IMR-90 (cell line): ENCODE results near the gene DAB1. TPM values are rescaled to one million over a fixed set of nuclear protein-coding genes. Genes with fewer than 3 reads are reported as not detected.
A peak's percentile ranks its signal among the peaks of the same experiment; 100 is the strongest.

Experiments used
- ATAC-seq: fragments of 200-7000 bp; cut with Tn5 transposase; 2 replicates; pipeline ENCODE4 v1.9.1; 2020; ENCODE audit warnings: low read depth, mild to moderate bottlenecking, moderate library complexity
- BruUV-seq: library from RNA; stranded (reverse); fragments of 400-500 nt; replicated peaks from 2 replicates; lab custom pipeline; 2021; lab: Mats Ljungman, UMichigan
- CTCF ChIA-PET: fragments of 300-600 bp; formaldehyde crosslinking; extraction: SDS; loops from one replicate; lab custom pipeline; 2021; ENCODE audit warnings: antibody characterized with exemption; lab: Yijun Ruan, JAX
- POLR2A ChIA-PET: fragments of 300-600 bp; sonication (Branson Sonifier 250); formaldehyde crosslinking; loops from one replicate; lab custom pipeline; 2022; ENCODE audit warnings: antibody characterized with exemption; ENCODE audit not compliant: unreplicated experiment; lab: Charles Lee
- DNase-seq: peaks from one replicate; pipeline ENCODE4 v3.0.0; 2013
- H2AFZ ChIP-seq: replicated peaks from 2 replicates; pipeline ENCODE3; 2013; ENCODE audit warnings: low read length, mild to moderate bottlenecking; ENCODE audit not compliant: poor library complexity
- H2AK5ac ChIP-seq: 2 replicates; pipeline ENCODE4 v1.6.1; 2013; ENCODE audit warnings: low read depth, low read length, inconsistent platforms
- H2AK9ac ChIP-seq: replicated peaks from 2 replicates; pipeline ENCODE3; 2013; ENCODE audit warnings: mild to moderate bottlenecking, low read depth, low read length, moderate library complexity; ENCODE audit not compliant: poor library complexity
- H2BK120ac ChIP-seq: 2 replicates; pipeline ENCODE4 v1.6.1; 2013; ENCODE audit warnings: low read depth, low read length, inconsistent platforms
- H2BK15ac ChIP-seq: 3 replicates; pipeline ENCODE4 v1.6.1; 2013; ENCODE audit warnings: low read depth, low read length, inconsistent platforms
- H2BK20ac ChIP-seq: 2 replicates; pipeline ENCODE4 v1.6.1; 2013; ENCODE audit warnings: low read depth, mild to moderate bottlenecking, inconsistent platforms, low read length, moderate library complexity
- H2BK5ac ChIP-seq: 2 replicates; pipeline ENCODE4 v1.6.1; 2013; ENCODE audit warnings: mild to moderate bottlenecking, low read depth, low read length, inconsistent platforms; ENCODE audit not compliant: poor library complexity, severe bottlenecking
- H3K14ac ChIP-seq: replicated peaks from 2 replicates; pipeline ENCODE4 v1.6.1; 2013; ENCODE audit warnings: low read depth, low read length, inconsistent platforms
- H3K18ac ChIP-seq: 2 replicates; pipeline ENCODE4 v1.6.1; 2013; ENCODE audit warnings: low read depth, low read length, control low read depth
- H3K23ac ChIP-seq: 2 replicates; pipeline ENCODE4 v1.6.1; 2013; ENCODE audit warnings: low read depth, low read length, inconsistent platforms
- H3K27ac ChIP-seq: 2 replicates; pipeline ENCODE4 v1.5.1; 2013; ENCODE audit warnings: mild to moderate bottlenecking, control low read depth, low read length; ENCODE audit not compliant: insufficient read depth
- H3K27me3 ChIP-seq: 2 replicates; pipeline ENCODE4 v1.6.1; 2013; ENCODE audit warnings: low read length; ENCODE audit not compliant: control insufficient read depth, insufficient read depth
- H3K36me3 ChIP-seq: 2 replicates; pipeline ENCODE4 v1.6.1; 2013; ENCODE audit warnings: low read length, mixed read lengths; ENCODE audit not compliant: control insufficient read depth, insufficient read depth
- H3K4ac ChIP-seq: 2 replicates; pipeline ENCODE4 v1.6.1; 2013; ENCODE audit warnings: low read depth, low read length, inconsistent platforms
- H3K4me1 ChIP-seq: 2 replicates; pipeline ENCODE4 v1.6.1; 2013; ENCODE audit warnings: low read length, mixed read lengths; ENCODE audit not compliant: control insufficient read depth, insufficient read depth
- H3K4me2 ChIP-seq: 2 replicates; pipeline ENCODE4 v1.6.1; 2013; ENCODE audit warnings: low read depth, mild to moderate bottlenecking, control low read depth, low read length, moderate library complexity
- H3K4me3 ChIP-seq: 2 replicates; pipeline ENCODE4 v1.5.1; 2013; ENCODE audit warnings: low read depth, mild to moderate bottlenecking, control low read depth, low read length, moderate library complexity; ENCODE audit not compliant: insufficient read depth
- H3K56ac ChIP-seq: 2 replicates; pipeline ENCODE4 v1.6.1; 2013; ENCODE audit warnings: low read length, inconsistent platforms; ENCODE audit not compliant: insufficient read depth; ENCODE audit errors: extremely low read depth
- H3K79me1 ChIP-seq, 2 experiments: 2 replicates each; pipeline ENCODE4 v1.6.1; 2013; ENCODE audit warnings: low read length in 2 of 2, inconsistent platforms in 1 of 2, low read depth in 1 of 2
- H3K9ac ChIP-seq: 2 replicates; pipeline ENCODE4 v1.6.1; 2013; ENCODE audit warnings: low read depth, low read length, control low read depth
- H3K9me1 ChIP-seq: 2 replicates; pipeline ENCODE4 v1.6.1; 2013; ENCODE audit warnings: low read length, inconsistent platforms; ENCODE audit not compliant: insufficient read depth
- H3K9me3 ChIP-seq: 2 replicates; pipeline ENCODE4 v1.6.1; 2013; ENCODE audit warnings: low read length; ENCODE audit not compliant: control insufficient read depth, insufficient read depth
- H4K20me1 ChIP-seq: 2 replicates; pipeline ENCODE4 v1.6.1; 2013; ENCODE audit warnings: low read length, inconsistent platforms; ENCODE audit not compliant: insufficient read depth
- H4K5ac ChIP-seq: 2 replicates; pipeline ENCODE4 v1.6.1; 2013; ENCODE audit warnings: mild to moderate bottlenecking, low read depth, low read length, control low read depth
- H4K8ac ChIP-seq, 2 experiments: 2 replicates each; pipeline ENCODE4 v1.6.1; 2013; ENCODE audit warnings: low read depth in 2 of 2, low read length in 2 of 2, control low read depth in 1 of 2, inconsistent platforms in 1 of 2
- H4K91ac ChIP-seq: 2 replicates; pipeline ENCODE4 v1.6.1; 2013; ENCODE audit warnings: low read depth, low read length, inconsistent platforms; ENCODE audit not compliant: insufficient read depth
- BHLHE40 ChIP-seq: fragments of 150-350 bp; IDR thresholded peaks from 2 replicates; pipeline ENCODE4 v1.6.1; 2016; ENCODE audit warnings: mild to moderate bottlenecking, low read depth, low read length
- CTCF ChIP-seq: conservative IDR thresholded peaks from 2 replicates; pipeline ENCODE4 v1.5.1; 2012; ENCODE audit warnings: mild to moderate bottlenecking, low read depth, low read length, improper control_type of control experiment
- RCOR1 ChIP-seq: IDR thresholded peaks from 2 replicates; pipeline ENCODE4 v1.6.1; 2012; ENCODE audit warnings: mild to moderate bottlenecking, low read length, improper control_type of control experiment; ENCODE audit not compliant: insufficient replicate concordance
- USF2 ChIP-seq: fragments of 150-350 bp; IDR thresholded peaks from 2 replicates; pipeline ENCODE4 v1.6.1; 2017; ENCODE audit warnings: mild to moderate bottlenecking, antibody characterized with exemption, low read length, low read depth
- WGBS, 2 experiments: methylation state at CpG; one replicate each; pipeline versions ENCODE4 v1.1.5 to v1.1.7; 2013; ENCODE audit warnings: missing lambda C conversion rate in 2 of 2; ENCODE audit not compliant: insufficient read length in 1 of 2; ENCODE audit errors: extremely low coverage in 2 of 2; 5-methylcytosine and 5-hydroxymethylcytosine counted together
- dilution Hi-C: fragments of 300-500 bp; cut with HindIII; formaldehyde crosslinking; loops from one replicate; pipeline ENCODE4 v1.14.3; 2018; ENCODE audit warnings: low sequenced_read_pairs; ENCODE audit not compliant: unreplicated experiment
- in situ Hi-C: fragments of 300-500 bp; cut with MboI; formaldehyde crosslinking; loops from 3 replicates; pipeline ENCODE4 v1.14.3; 2019; ENCODE audit warnings: low sequenced_read_pairs, inconsistent platforms, mixed read lengths
- intact Hi-C: fragments of 100-400 bp; cut with micrococcal nuclease; formaldehyde crosslinking; loops from 2 replicates; pipeline ENCODE4 v1.10.0; 2022
- polyA plus RNA-seq, 3 experiments: library from polyadenylated mRNA; depleted of rRNA; stranded (reverse); fragments of >200 nt; gene quantifications; 2 replicates each; pipeline ENCODE4 v1.2.3, GENCODE V29; 2012; ENCODE audit warnings: low replicate concordance in 1 of 3
- total RNA-seq: library from RNA; depleted of rRNA; stranded (reverse); fragments of >200 nt; gene quantifications from 2 replicates; pipeline ENCODE4 v1.2.3, GENCODE V29; 2012

Gene DAB1
- total and polyA plus RNA-seq, 2 of the 4 experiments (the other 2 are of a cell fraction): 0.18 to 0.41 TPM

- Histone ChIP-seq H2BK20ac (no peak overlapping the region), H2BK15ac (no peak overlapping the region), H3K27me3 (no peaks in the 10 kb centered on the region), H3K9me1 (no peaks in the 10 kb centered on the region; the same call in 1 of the 2 replicates), H3K56ac (no peak overlapping the region), H3K36me3 (no peaks in the 10 kb centered on the region), H3K27ac (no peak overlapping the region), H2AK5ac (no peak overlapping the region), H3K18ac (no peak overlapping the region), H2AK9ac (no peak overlapping the region), H3K4ac (no peak overlapping the region), H2BK120ac (no peak overlapping the region), H3K4me2 (no peak overlapping the region), H4K5ac (no peak overlapping the region), H3K9me3 (no peaks in the 10 kb centered on the region), H3K4me3 (no peak overlapping the region), H2BK5ac (no peak overlapping the region), H4K91ac (no peak overlapping the region), H4K8ac (no peak overlapping the region), H2AFZ (no peak overlapping the region), H3K4me1 (no peaks in the 10 kb centered on the region), H3K14ac (no peak overlapping the region), H3K9ac (no peak overlapping the region), H3K23ac (no peak overlapping the region), H4K20me1 (no peaks in the 10 kb centered on the region), H3K79me1 (no peaks in the 10 kb centered on the region)
- DNase-seq (no peak), ATAC-seq (no peak)
- in situ Hi-C loops (no loop called here), intact Hi-C loops (no loop called here), dilution Hi-C loops (no loop called here)
- ChIA-PET POLR2A (no interaction called here), CTCF (no interaction called here)
- no peak for TF ChIP-seq BHLHE40
- 0 out of 2 replicates have a peak, but pooled peaks have one; percentile 12 for TF ChIP-seq CTCF
- TF ChIP-seq RCOR1: no peak
- TF ChIP-seq USF2: no peak
- no CpG with 5 or more reads among the region's 7 CpGs for WGBS, 2 experiments
- no TSS peak for BruUV-seq
Measured at GRCh38 chr1:57017717-57018116, 406.1 kb downstream of the DAB1 start.
